HL-60 (cell line): ENCODE data around the gene SLAIN1.

Experiments
- DNase-seq, 2 experiments: peaks; one replicate each; pipeline ENCODE4 v3.0.0-alpha.2; 2010 to 2020; ENCODE audit warnings: low read depth in 1 of 2, low spot score in 1 of 2
- H3K27ac ChIP-seq: fragments of 250-450 bp; sonication (Bioruptor Pico); replicated peaks from 2 replicates; pipeline ENCODE4 v1.5.1; 2020; ENCODE audit warnings: mild to moderate bottlenecking, moderate library complexity
- H3K27me3 ChIP-seq: fragments of 250-450 bp; sonication (Bioruptor Pico); 2 replicates; pipeline ENCODE4 v1.5.1; 2021; ENCODE audit warnings: mild to moderate bottlenecking, moderate library complexity; ENCODE audit not compliant: insufficient read depth, poor library complexity, severe bottlenecking
- H3K4me3 ChIP-seq: replicated peaks from 2 replicates; pipeline ENCODE4 v1.5.1; 2011; ENCODE audit warnings: mild to moderate bottlenecking, control low read depth, low read length; ENCODE audit not compliant: insufficient read depth
- CTCF ChIP-seq: IDR thresholded peaks from one replicate; pipeline ENCODE4 v1.5.1; 2011; ENCODE audit warnings: low read length, control low read depth, inconsistent platforms; ENCODE audit not compliant: insufficient read depth
- GABPA ChIP-seq: IDR thresholded peaks from 2 replicates; pipeline ENCODE4 v1.6.1; 2012; ENCODE audit warnings: low read depth
- POLR2AphosphoS5 ChIP-seq: IDR thresholded peaks from 2 replicates; pipeline ENCODE4 v1.6.1; 2012; ENCODE audit warnings: low read depth
- REST ChIP-seq: IDR thresholded peaks from 2 replicates; pipeline ENCODE4 v1.6.1; 2012; ENCODE audit warnings: low read depth; ENCODE audit not compliant: insufficient replicate concordance
- SPI1 ChIP-seq: IDR thresholded peaks from 2 replicates; pipeline ENCODE4 v1.6.1; 2012; ENCODE audit warnings: low read depth, mild to moderate bottlenecking, borderline replicate concordance

SLAIN1 gene

GRCh38 chr13:77800219-77800618 is 102.7 kb downstream of the SLAIN1 start:
- Histone ChIP-seq H3K4me3 (no peak overlapping the region), H3K27me3 (no peaks in the 10 kb centered on the region), H3K27ac (no peak overlapping the region)
- TF ChIP-seq GABPA (no peak), SPI1 (no peak), CTCF (no peak)
- DNase-seq = no peak

GRCh38 chr13:77806518-77806917 is 109.0 kb downstream of the SLAIN1 start:
- H3K4me3 ChIP-seq = no peak overlapping the region
- H3K27ac ChIP-seq = no peak overlapping the region
- H3K27me3 ChIP-seq = no peaks in the 10 kb centered on the region
- no peak for DNase-seq
- no peak for TF ChIP-seq GABPA
- no peak for TF ChIP-seq POLR2AphosphoS5
- TF ChIP-seq CTCF = no peak
- TF ChIP-seq SPI1 = no peak
- TF ChIP-seq REST = no peak

- H3K27ac ChIP-seq = no peak overlapping the region
- no peak for DNase-seq
- no peaks in the 10 kb centered on the region for H3K27me3 ChIP-seq
- TF ChIP-seq GABPA (no peak), CTCF (no peak), REST (no peak), POLR2AphosphoS5 (no peak), SPI1 (no peak)
- no peak overlapping the region for H3K4me3 ChIP-seq
These were observed 110.1 kb downstream of the SLAIN1 start for GRCh38 chr13:77807431-77808135.

GRCh38 chr13:77810430-77810829 is 112.9 kb downstream of the SLAIN1 start:
- Histone ChIP-seq H3K27me3 (no peaks in the 10 kb centered on the region), H3K4me3 (no peak overlapping the region), H3K27ac (peak overlapping the region; percentile 59)
- DNase-seq = peak; percentile 17 to 62
- peak; percentile 50 for TF ChIP-seq CTCF
- no peak for TF ChIP-seq POLR2AphosphoS5
